GM18520 (cell line): ENCODE results near the gene ZDHHC1.

Experiments
- ATAC-seq: cut with Tn5 transposase; IDR thresholded peaks from one replicate; pipeline ENCODE4 v1.9.1; 2021; ENCODE audit not compliant: unreplicated experiment

The ZDHHC1 gene

GRCh38 chr16:67415872-67416793 is at the start of gene ZDHHC1:
Gene ZDHHC1, minus strand, starts transcription at chr16:67416477. Its CDS starts 8,702 bp downstream, at chr16:67407775.
- ATAC-seq = no peak

- no peak for ATAC-seq
Measured at GRCh38 chr16:67464565-67464964, 48.3 kb upstream of the ZDHHC1 start.

- ATAC-seq = no peak
Measured at GRCh38 chr16:67463691-67464090, 47.4 kb upstream of the ZDHHC1 start.

GRCh38 chr16:67463059-67463458 is 46.8 kb upstream of the ZDHHC1 start:
- no peak for ATAC-seq

GRCh38 chr16:67462279-67462655 is 46.0 kb upstream of the ZDHHC1 start:
- no peak for ATAC-seq

- no peak for ATAC-seq
Measured at GRCh38 chr16:67461600-67462278, 45.5 kb upstream of the ZDHHC1 start.

- ATAC-seq = no peak
Measured at GRCh38 chr16:67460961-67461360, 44.7 kb upstream of the ZDHHC1 start.

GRCh38 chr16:67460168-67460567 is 43.9 kb upstream of the ZDHHC1 start:
- no peak for ATAC-seq

GRCh38 chr16:67459861-67460150 is 43.5 kb upstream of the ZDHHC1 start:
- ATAC-seq = no peak

GRCh38 chr16:67459066-67459860 is 43.0 kb upstream of the ZDHHC1 start:
- ATAC-seq = no peak

GRCh38 chr16:67458121-67458641 is 41.9 kb upstream of the ZDHHC1 start:
- no peak for ATAC-seq

- no peak for ATAC-seq
Measured at GRCh38 chr16:67457611-67458010, 41.3 kb upstream of the ZDHHC1 start.

- no peak for ATAC-seq
Measured at GRCh38 chr16:67456391-67457081, 40.3 kb upstream of the ZDHHC1 start.

- ATAC-seq = no peak
Measured at GRCh38 chr16:67454852-67455251, 38.6 kb upstream of the ZDHHC1 start.

- ATAC-seq = no peak
Measured at GRCh38 chr16:67454104-67454503, 37.8 kb upstream of the ZDHHC1 start.

GRCh38 chr16:67451704-67452435 is 35.6 kb upstream of the ZDHHC1 start:
- ATAC-seq = no peak

GRCh38 chr16:67451061-67451703 is 34.9 kb upstream of the ZDHHC1 start:
- ATAC-seq = no peak

- no peak for ATAC-seq
Measured at GRCh38 chr16:67449739-67450138, 33.5 kb upstream of the ZDHHC1 start.

GRCh38 chr16:67449336-67449735 is 33.1 kb upstream of the ZDHHC1 start:
- no peak for ATAC-seq

- ATAC-seq = no peak
Measured at GRCh38 chr16:67448580-67448979, 32.3 kb upstream of the ZDHHC1 start.
